ENCODE results near the gene CORO6. TPM values are rescaled to one million over a fixed set of nuclear protein-coding genes. Genes with fewer than 3 reads are reported as not detected.

The CORO6 gene
- total and polyA plus RNA-seq, 7 donors, result 182 to 710 (median 494) TPM

- no peak overlapping the region for H3K4me3 ChIP-seq
- 61 to 72% (median 64%) methylated on average over 8 of the region's 8 CpGs for WGBS, 3 donors
- ATAC-seq (peak; percentile 32 to 56 (median 38)), DNase-seq (peak; percentile 46 to 72)
- TF ChIP-seq CTCF (IDR thresholded peaks at IDR 0.05), result no peak
- no peaks in the 10 kb centered on the region for H3K9me3 ChIP-seq
- H3K27me3 ChIP-seq (ENCODE audit: insufficient read depth in 3 of 3, low read length in 2 of 3), result no peaks in the 10 kb centered on the region
- H3K27ac ChIP-seq, result peak overlapping the region; percentile 99
- H3K36me3 ChIP-seq (ENCODE audit: insufficient read depth in 1 of 2, low read depth in 1 of 2), result peaks cover 0 to 33% of the 10 kb centered on the region in 2 donors
- peaks cover 59% of the 10 kb centered on the region for H3K4me1 ChIP-seq
- intact Hi-C loops (cut with DNase I), result no loop called here
Measured at GRCh38 chr17:29625037-29625750, 2.5 kb upstream of the CORO6 start.

- Histone ChIP-seq H3K4me3 (no peak overlapping the region), H3K4me1 (peaks cover 58% of the 10 kb centered on the region), H3K9me3 (no peaks in the 10 kb centered on the region), H3K27ac (peak overlapping the region; percentile 99), H3K36me3 (ENCODE audit: insufficient read depth in 1 of 2, low read depth in 1 of 2) (peaks cover 0 to 27% of the 10 kb centered on the region in 2 donors), H3K27me3 (ENCODE audit: insufficient read depth in 3 of 3, low read length in 2 of 3) (no peaks in the 10 kb centered on the region)
- TF ChIP-seq CTCF (IDR thresholded peaks at IDR 0.05), result no peak
- ATAC-seq (no peak), DNase-seq (no peak)
- intact Hi-C loops (cut with DNase I), result loop anchor here in 1 of 2 donors (5.0 kb wide), 2 partner anchors 138 to 308 kb away; partner anchors contain the start of gene SSH2
- 58 to 78% (median 60%) methylated on average over 4 of the region's 4 CpGs for WGBS, 3 donors
Measured at GRCh38 chr17:29624586-29624985, 1.9 kb upstream of the CORO6 start.

GRCh38 chr17:29623283-29623647 lies 553 bp upstream of the CORO6 start:
- no peaks in the 10 kb centered on the region for H3K9me3 ChIP-seq
- peaks cover 0 to 20% of the 10 kb centered on the region in 2 donors for H3K36me3 ChIP-seq (ENCODE audit: insufficient read depth in 1 of 2, low read depth in 1 of 2)
- ATAC-seq (no peak), DNase-seq (no peak)
- TF ChIP-seq CTCF (IDR thresholded peaks at IDR 0.05), result no peak
- H3K4me3 ChIP-seq, result peak overlapping the region; percentile 98
- peaks cover 57% of the 10 kb centered on the region for H3K4me1 ChIP-seq
- peak overlapping the region; percentile 99 for H3K27ac ChIP-seq
- no peaks in the 10 kb centered on the region for H3K27me3 ChIP-seq (ENCODE audit: insufficient read depth in 3 of 3, low read length in 2 of 3)
- WGBS, 3 donors, result 33 to 39% (median 37%) methylated on average over 4 of the region's 4 CpGs
- intact Hi-C loops (cut with DNase I), result loop anchor here in 1 of 2 donors (5.0 kb wide), 2 partner anchors 139 to 309 kb away; partner anchors contain the start of gene SSH2

- peak; percentile 52 to 76 for DNase-seq
- WGBS, 3 donors, result 22 to 29% (median 22%) methylated on average over 8 of the region's 8 CpGs
- Histone ChIP-seq H3K4me3 (peak overlapping the region; percentile 98), H3K4me1 (peaks cover 58% of the 10 kb centered on the region), H3K36me3 (ENCODE audit: insufficient read depth in 1 of 2, low read depth in 1 of 2) (peaks cover 0 to 14% of the 10 kb centered on the region in 2 donors), H3K27me3 (ENCODE audit: insufficient read depth in 3 of 3, low read length in 2 of 3) (no peaks in the 10 kb centered on the region), H3K27ac (peak overlapping the region; percentile 99), H3K9me3 (no peaks in the 10 kb centered on the region)
- TF ChIP-seq CTCF (IDR thresholded peaks at IDR 0.05), result no peak
- intact Hi-C loops (cut with DNase I), result loop anchor here in 1 of 2 donors (5.0 kb wide), 2 partner anchors 141 to 311 kb away; partner anchors contain the start of gene SSH2
- peak; percentile 9 to 25 (median 20) for ATAC-seq
Measured at GRCh38 chr17:29621751-29622194, 939 bp downstream of the CORO6 start.
